Fibroblast of mammary gland (primary cell): ENCODE results near the gene SPATS1.

Experiments used
- DNase-seq: peaks from one replicate; pipeline ENCODE4 v3.0.0-alpha.2; 2010; ENCODE audit warnings: low read depth
- H3K4me3 ChIP-seq: 2 replicates; pipeline ENCODE4 v1.5.1; 2011; ENCODE audit warnings: low read depth, mild to moderate bottlenecking, low read length, moderate library complexity; ENCODE audit not compliant: control insufficient read depth
- CTCF ChIP-seq: conservative IDR thresholded peaks from 2 replicates; pipeline ENCODE4 v1.5.1; 2011; ENCODE audit warnings: low read depth, low read length, inconsistent platforms; ENCODE audit not compliant: control insufficient read depth, insufficient read depth

The SPATS1 gene

GRCh38 chr6:44355640-44356039 is 13.2 kb downstream of the SPATS1 start:
- no peak overlapping the region for H3K4me3 ChIP-seq
- DNase-seq, result no peak
- TF ChIP-seq CTCF, result no peak

GRCh38 chr6:44356487-44356886 is 14.0 kb downstream of the SPATS1 start:
- DNase-seq, result no peak
- TF ChIP-seq CTCF, result no peak
- no peak overlapping the region for H3K4me3 ChIP-seq

GRCh38 chr6:44359973-44360372 is 17.5 kb downstream of the SPATS1 start:
- H3K4me3 ChIP-seq, result no peak overlapping the region
- no peak for TF ChIP-seq CTCF
- DNase-seq, result no peak

GRCh38 chr6:44361947-44362346 is 19.5 kb downstream of the SPATS1 start:
- no peak overlapping the region for H3K4me3 ChIP-seq
- no peak for DNase-seq
- no peak for TF ChIP-seq CTCF

GRCh38 chr6:44363377-44363926 is 21.0 kb downstream of the SPATS1 start:
- no peak for DNase-seq
- H3K4me3 ChIP-seq, result no peak overlapping the region
- no peak for TF ChIP-seq CTCF

- H3K4me3 ChIP-seq, result no peak overlapping the region
- no peak for DNase-seq
- no peak for TF ChIP-seq CTCF
These were observed 24.3 kb downstream of the SPATS1 start for GRCh38 chr6:44366781-44367180.

- DNase-seq, result peak; percentile 18
- no peak overlapping the region for H3K4me3 ChIP-seq
- no peak for TF ChIP-seq CTCF
These were observed 25.2 kb downstream of the SPATS1 start for GRCh38 chr6:44367681-44368080.
